Stromal cell of bone marrow (primary cell): ENCODE data around the gene PTPRM.

ENCODE experiments used
- DNase-seq: peaks from one replicate; pipeline ENCODE4 v3.0.0-alpha.2; 2012; ENCODE audit warnings: low read depth

PTPRM gene

GRCh38 chr18:8283891-8284585 lies 716.9 kb downstream of the PTPRM start:
- peak; percentile 20 for DNase-seq

GRCh38 chr18:8286303-8286702 lies 719.2 kb downstream of the PTPRM start:
- no peak for DNase-seq

DNA sequence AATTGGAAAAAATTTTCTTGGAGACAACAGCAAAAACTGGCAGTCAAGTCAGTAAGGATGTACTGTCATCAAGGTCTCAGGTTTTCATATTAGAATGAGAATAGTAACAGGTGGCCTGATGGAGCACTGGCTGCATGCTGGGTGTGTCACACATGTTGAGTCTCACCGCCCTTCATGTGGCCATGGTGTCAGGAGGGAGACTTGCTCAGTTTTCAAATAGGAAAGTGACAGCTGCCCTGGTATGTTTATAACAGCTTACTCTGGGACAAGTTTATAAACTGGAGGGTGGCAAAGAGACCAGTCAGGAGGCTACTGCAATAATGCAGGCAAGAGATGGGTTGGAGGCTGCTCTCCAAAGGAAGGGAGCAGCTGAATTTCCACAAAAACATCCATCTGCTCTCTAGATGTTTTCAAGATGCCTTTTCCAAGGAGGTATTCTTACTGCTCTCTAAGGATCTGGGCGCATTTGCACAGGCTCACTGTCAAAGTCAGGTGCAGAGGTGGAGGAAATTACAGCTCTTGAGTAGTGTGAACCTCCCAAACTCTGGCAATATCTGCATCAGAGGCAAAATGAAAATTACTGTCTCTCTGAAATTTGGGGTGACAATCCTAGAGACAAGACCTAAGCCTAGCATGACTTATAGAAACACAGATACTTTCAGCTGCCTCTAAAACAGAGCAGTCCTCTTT lies 720.2 kb downstream of the PTPRM start:
- no peak for DNase-seq

DNA sequence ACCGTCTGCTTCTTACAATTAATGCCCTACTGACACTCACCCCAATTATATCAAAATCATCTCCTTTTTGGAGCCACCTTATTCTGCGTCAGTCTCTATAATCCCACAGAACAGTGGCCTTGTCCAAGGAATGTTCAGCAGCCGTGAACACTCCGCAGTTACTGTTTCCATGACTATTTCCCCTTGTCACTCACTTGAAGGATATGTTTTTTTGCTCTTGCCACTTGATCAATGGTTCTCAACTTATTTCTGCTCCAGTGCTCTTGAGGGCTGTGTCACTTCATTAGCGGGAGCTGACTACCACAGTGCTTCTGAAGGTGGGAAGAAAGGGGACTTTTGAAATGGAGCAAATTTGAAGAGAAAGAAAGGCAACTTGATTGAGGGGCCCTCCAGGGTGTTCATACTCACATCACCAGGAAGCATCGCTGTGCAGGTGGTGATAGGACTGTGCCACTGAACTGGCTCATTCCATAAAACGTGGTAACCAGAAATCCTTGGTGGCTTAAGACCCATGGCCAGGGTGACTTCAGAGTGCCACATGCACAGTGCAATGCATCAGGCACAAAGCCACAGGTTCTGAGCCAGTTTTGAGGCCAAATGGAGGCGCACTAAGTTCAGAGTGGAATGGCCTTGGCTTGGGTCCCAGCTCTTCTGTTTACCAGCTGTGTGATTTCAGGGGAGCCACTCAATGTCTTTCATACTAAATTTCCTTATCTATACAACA lies 721.5 kb downstream of the PTPRM start:
- DNase-seq: no peak

DNA sequence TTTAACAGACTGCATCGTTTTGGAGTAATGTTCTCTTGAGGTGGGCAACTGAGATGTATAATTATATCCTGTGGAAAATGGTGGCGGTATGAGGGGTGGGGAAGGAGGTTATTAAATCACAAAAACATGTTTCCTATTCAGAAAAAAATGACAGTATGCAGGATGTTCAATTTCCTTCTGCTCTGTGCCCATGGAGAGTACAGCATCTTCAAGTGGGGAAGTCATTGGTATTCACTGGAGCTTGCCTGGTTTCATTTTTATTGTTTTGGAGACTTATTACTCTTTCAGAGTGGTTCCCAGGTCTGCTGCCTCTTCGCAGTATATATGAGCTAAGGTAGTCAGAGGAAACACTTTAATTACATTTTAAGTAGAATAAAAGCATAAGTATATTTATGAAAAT lies 723.3 kb downstream of the PTPRM start:
- DNase-seq: no peak

- DNase-seq: no peak
These were observed 723.8 kb downstream of the PTPRM start for GRCh38 chr18:8290913-8291312.

DNA sequence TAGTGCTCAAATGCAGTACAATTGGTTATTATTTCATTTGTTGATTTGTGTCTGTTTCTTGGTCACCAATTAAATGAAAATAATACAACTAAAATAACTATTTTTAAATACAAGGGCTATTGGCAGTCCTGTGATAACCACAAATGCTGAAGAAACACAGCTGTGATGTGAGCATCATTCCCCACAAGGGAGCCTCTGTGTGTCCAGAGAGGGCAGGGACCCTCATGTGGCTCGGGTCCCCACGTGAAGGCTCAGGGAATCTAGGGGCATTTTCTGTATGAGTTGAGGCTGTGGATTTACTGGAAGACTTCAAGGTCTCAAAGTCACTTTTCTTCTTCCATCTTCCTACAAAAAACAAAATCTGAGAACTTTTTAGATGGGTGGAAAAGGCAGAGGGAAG lies 726.1 kb downstream of the PTPRM start:
- no peak for DNase-seq

- no peak for DNase-seq
These were observed 729.9 kb downstream of the PTPRM start for GRCh38 chr18:8296886-8297616.

DNA sequence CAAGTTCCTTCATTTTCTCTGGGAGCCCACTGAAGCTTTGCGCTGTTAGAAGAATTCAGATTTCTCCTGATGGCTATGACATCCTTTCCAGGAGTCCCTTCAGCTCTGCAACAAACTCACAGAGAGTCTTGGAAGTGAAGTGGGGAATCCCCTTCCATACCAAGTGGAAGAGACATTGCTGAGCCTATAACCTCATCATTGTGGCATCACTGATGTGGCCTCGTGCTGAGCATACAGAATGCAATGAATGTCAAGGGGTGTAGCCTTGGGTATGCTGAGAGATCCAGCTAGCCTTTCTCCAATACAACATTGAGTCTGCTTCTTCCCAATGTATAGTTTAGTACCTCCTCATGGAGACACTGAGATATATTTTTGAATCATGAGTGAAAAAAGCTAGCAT lies 731.1 kb downstream of the PTPRM start:
- no peak for DNase-seq

- no peak for DNase-seq
These were observed 732.2 kb downstream of the PTPRM start for GRCh38 chr18:8299054-8299980.

DNA sequence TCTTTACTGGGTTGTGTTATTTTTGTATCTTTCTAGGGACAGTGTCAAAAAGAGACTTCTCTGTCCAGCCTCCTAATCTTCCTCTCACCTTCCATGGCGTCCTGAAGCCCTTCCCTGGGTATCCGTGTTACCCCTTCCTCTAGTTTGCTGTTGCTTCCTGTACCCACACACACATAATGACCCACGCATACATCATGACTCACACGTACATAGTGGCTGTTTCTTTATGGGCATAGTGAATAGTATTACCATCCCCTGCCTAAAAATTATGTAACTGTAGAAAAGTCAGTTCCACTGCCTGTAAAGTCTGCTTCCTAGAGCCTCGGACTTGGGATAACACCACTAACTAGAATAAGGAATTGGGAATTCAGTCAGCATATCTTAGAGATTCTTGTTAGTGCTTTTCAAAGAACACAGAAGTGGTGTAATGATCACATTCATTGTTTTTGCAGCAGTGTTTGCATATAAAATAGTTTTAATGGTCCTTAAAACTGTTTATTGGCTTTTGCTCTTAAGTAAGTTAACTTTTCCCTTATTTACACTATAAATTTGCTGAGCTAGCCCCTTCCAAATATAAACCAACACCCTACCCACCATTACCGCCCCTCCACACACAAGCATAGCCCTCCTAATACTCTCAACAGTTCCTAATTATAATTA lies 733.8 kb downstream of the PTPRM start:
- no peak for DNase-seq

- DNase-seq: no peak
These were observed 734.5 kb downstream of the PTPRM start for GRCh38 chr18:8301427-8302172.

- peak; percentile 19 for DNase-seq
These were observed 736.1 kb downstream of the PTPRM start for GRCh38 chr18:8303151-8303755.

DNA sequence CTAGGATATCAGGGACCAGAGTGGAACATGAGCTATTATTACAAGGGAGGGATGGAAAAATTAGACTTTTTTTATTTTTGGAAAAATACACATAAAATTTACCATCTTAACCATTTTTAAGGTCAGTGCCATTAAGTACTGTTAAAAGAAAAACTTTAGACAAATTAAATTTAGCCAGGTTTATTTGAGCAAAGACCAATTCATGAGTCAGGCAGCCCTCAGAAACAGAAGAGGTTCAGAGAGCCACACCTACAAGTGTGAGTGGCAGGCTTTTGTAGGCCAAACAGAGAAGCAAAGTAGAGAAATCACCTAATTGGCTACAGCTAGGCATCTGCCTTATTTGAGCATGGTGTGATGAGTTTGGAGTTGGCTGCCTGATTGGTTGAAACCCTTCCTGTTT lies 740.8 kb downstream of the PTPRM start:
- DNase-seq: no peak

DNA sequence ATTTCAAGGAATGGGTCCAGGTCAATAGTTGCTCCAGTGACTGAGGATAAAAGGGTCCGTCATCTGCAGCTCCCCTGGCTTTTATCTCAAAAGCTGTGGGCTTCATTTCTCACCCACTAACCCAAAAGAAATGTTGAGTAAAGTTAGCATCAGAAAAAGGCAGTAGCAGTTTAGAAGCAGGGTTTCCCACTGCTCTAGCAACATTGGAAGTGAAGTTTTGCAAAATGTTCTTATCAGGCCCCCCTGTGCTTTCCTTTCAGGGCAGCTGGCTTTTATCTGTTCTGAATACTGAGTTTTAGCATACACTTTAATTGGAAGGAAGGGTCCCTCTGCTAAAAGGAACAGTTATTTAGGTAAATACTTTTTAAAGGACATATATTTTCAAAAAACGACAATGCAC lies 745.9 kb downstream of the PTPRM start:
- DNase-seq: no peak

DNA sequence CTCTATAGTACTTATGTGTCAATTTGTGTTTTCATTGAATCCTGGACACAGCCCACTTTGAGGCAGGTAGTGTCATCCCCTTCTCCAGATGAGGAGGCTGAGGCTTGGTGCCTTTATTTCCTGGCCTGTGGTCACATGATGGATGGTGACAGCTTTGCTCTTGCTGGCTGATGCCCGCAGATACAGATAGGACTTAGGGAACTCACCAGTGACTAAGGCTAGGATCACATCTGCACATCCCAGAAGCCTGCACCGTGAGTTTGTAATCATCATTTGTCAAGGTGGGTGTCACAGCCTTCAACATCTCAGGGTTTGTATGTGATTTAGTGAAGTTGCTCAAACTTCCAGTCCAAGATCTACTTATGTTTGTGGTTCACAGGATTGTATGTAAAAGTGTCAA lies 747.0 kb downstream of the PTPRM start:
- no peak for DNase-seq

GRCh38 chr18:8319798-8320489 lies 752.8 kb downstream of the PTPRM start:
- no peak for DNase-seq

DNA sequence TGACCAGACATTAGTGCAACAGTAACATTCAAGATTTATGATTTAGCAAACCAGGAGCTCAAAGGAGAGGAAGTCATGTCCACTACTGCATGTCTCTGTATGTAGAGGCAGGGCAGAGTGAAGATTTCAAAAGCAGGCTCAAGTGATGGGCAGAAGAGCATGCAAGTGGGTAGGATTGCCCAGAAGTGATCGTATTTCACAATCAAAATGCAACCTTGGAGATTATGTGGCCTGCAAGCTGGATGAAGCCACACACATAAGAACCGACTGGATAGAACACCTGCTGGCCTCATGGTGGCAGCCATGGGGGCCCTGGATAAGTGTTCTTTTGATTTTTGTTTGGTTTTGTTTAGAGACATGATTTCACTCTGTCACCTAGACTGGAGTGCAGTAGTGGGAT lies 755.4 kb downstream of the PTPRM start:
- DNase-seq: no peak
